HepG2 (cell line): ENCODE results near the gene SLC16A13. TPM values are rescaled to one million over a fixed set of nuclear protein-coding genes. Genes with fewer than 3 reads are reported as not detected.
"Not testable (repeated sequence)": the region's sequence is repeated elsewhere in the genome, so short reads cannot be mapped to it uniquely, and the experiment has no call there.

Experiments
- FOXA1 ChIP-seq, 2 experiments: fragments of 450-650 bp in 1 of 2; sonication (generic) in 1 of 2; formaldehyde crosslinking in 1 of 2; IDR thresholded peaks; 2 replicates each; pipeline versions ENCODE4 v1.4.0 to v1.6.1; 2016 to 2020; ENCODE audit warnings: missing genetic modification reagents in 1 of 2
- GATA4 ChIP-seq: sonication (generic); IDR thresholded peaks from 2 replicates; pipeline ENCODE4 v1.6.1; 2016; ENCODE audit warnings: antibody characterized with exemption, low read depth, borderline replicate concordance
- MAFK ChIP-seq, 2 experiments: IDR thresholded peaks in 1 of 2; conservative IDR thresholded peaks in 1 of 2; 2 replicates each; pipeline ENCODE4 v1.6.1; 2011; ENCODE audit warnings: improper control_type of control experiment in 2 of 2, low read length in 2 of 2
- POLR2G ChIP-seq: fragments of 200-400 bp; formaldehyde crosslinking; IDR thresholded peaks from 2 replicates; pipeline ENCODE4 v1.6.1; 2018; ENCODE audit warnings: mild to moderate bottlenecking, low read depth, low read length, moderate library complexity
- SAP130 ChIP-seq: IDR thresholded peaks from 2 replicates; pipeline ENCODE4 v1.6.1; 2016; ENCODE audit warnings: low read depth
- SIX4 ChIP-seq: sonication (generic); formaldehyde crosslinking; IDR thresholded peaks from 2 replicates; pipeline ENCODE4 v1.4.0; 2020; ENCODE audit warnings: missing genetic modification reagents
- SOX13 ChIP-seq, 3 experiments: fragments of 450-650 bp in 1 of 3; sonication (generic) in 1 of 3; formaldehyde crosslinking in 1 of 3; IDR thresholded peaks in 2 of 3; conservative IDR thresholded peaks in 1 of 3; 2 replicates each; pipeline versions ENCODE4 v1.5.0 to v1.6.1; 2016 to 2020; ENCODE audit warnings: antibody characterized with exemption in 1 of 3, mild to moderate bottlenecking in 1 of 3, missing compliant biosample characterization in 1 of 3, missing genetic modification reagents in 1 of 3, moderate library complexity in 1 of 3
- ZEB1 ChIP-seq: IDR thresholded peaks from 2 replicates; pipeline ENCODE4 v1.6.1; 2012; ENCODE audit warnings: mild to moderate bottlenecking, low read depth, inconsistent platforms; ENCODE audit not compliant: insufficient replicate concordance
- ZFP90 ChIP-seq: sonication (generic); formaldehyde crosslinking; IDR thresholded peaks from 2 replicates; pipeline ENCODE4 v1.8.0; 2022; ENCODE audit warnings: missing genetic modification reagents, mild to moderate bottlenecking, inconsistent platforms, borderline replicate concordance
- ZNF7 ChIP-seq: IDR thresholded peaks from 2 replicates; pipeline ENCODE4 v1.6.1; 2016; ENCODE audit warnings: missing biosample characterization, missing genetic modification reagents
- polyA plus RNA-seq, 8 experiments: library from polyadenylated mRNA; depleted of rRNA in 3 of 8; stranded (reverse) in 7 of 8; unstranded in 1 of 8; fragments of >200 nt; fragmentation: Illumina TruSeq in 4 of 8; extraction: Trizol in 4 of 8; gene quantifications; 2 replicates each; pipeline versions ENCODE4 v1.2.1 to v1.2.3, GENCODE V29; 2011 to 2016; ENCODE audit warnings: low read depth in 4 of 8, missing spikeins in 1 of 8, mixed read lengths in 1 of 8; ENCODE audit not compliant: insufficient read depth in 1 of 8
- total RNA-seq, 5 experiments: library from RNA; depleted of rRNA; stranded (reverse); fragments of >200 nt; fragmentation: Illumina TruSeq; extraction: Trizol; gene quantifications; 2 replicates each; pipeline ENCODE4 v1.2.3, GENCODE V29; 2016; ENCODE audit warnings: low read depth in 1 of 5
- TF ChIP-seq, protein P1 (sequence below): sonication (generic); formaldehyde crosslinking; IDR thresholded peaks from 2 replicates; pipeline ENCODE4 v1.4.0; 2020; ENCODE audit warnings: low read depth, missing genetic modification reagents
- TF ChIP-seq, protein P2 (sequence below): sonication (generic); formaldehyde crosslinking; IDR thresholded peaks from 2 replicates; pipeline ENCODE4 v1.5.0; 2020; ENCODE audit warnings: mild to moderate bottlenecking, missing genetic modification reagents, borderline replicate concordance
- TF ChIP-seq, protein P3 (sequence below): sonication (generic); formaldehyde crosslinking; IDR thresholded peaks from 2 replicates; pipeline ENCODE4 v1.4.0; 2020; ENCODE audit warnings: missing genetic modification reagents
- TF ChIP-seq, protein P4 (sequence below): sonication (generic); formaldehyde crosslinking; IDR thresholded peaks from 2 replicates; pipeline ENCODE4 v1.4.0; 2020; ENCODE audit warnings: missing genetic modification reagents
- TF ChIP-seq, protein P5 (sequence below): sonication (generic); formaldehyde crosslinking; conservative IDR thresholded peaks from 2 replicates; pipeline ENCODE4 v1.8.0; 2022; ENCODE audit warnings: mild to moderate bottlenecking, moderate library complexity, missing genetic modification reagents

The SLC16A13 gene
- total and polyA plus RNA-seq, 2 of the 13 experiments (the other 11 are each of a cell fraction or from before 2014, with no cell fraction given), result 2.2 to 3.0 TPM

DNA sequence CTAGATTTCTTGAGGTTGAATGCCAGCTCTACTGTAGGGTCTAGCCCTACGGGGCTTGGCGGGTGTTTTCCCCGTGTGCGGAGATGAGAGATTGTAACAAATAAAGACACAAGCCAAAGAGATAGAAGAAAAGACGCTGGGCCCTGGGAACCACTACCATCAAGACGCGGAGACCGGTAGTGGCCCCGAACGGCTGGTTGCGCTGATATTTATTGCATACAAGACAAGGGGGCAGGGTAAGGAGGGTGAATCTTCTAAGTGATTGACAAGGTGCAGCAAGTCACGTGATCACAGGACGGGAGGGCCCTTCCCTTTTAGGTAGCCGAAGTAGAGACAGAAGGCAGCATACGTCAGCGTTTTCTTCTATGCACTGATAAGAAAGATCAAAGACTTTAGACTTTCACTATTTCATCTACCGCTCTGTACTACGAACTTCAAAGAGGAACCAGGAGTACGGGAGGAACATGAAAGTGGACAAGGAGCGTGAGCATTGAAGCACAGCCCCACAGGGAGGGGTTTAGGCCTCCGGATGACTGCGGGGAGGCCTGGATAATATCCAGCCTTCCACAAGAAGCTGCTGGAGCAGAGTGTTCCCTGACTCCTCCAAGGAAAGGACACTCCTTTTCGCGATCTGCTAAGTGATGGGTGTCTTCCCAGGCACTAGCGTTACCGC lies 11.0 kb downstream of the SLC16A13 start (continued):
- TF ChIP-seq, protein P1, sequence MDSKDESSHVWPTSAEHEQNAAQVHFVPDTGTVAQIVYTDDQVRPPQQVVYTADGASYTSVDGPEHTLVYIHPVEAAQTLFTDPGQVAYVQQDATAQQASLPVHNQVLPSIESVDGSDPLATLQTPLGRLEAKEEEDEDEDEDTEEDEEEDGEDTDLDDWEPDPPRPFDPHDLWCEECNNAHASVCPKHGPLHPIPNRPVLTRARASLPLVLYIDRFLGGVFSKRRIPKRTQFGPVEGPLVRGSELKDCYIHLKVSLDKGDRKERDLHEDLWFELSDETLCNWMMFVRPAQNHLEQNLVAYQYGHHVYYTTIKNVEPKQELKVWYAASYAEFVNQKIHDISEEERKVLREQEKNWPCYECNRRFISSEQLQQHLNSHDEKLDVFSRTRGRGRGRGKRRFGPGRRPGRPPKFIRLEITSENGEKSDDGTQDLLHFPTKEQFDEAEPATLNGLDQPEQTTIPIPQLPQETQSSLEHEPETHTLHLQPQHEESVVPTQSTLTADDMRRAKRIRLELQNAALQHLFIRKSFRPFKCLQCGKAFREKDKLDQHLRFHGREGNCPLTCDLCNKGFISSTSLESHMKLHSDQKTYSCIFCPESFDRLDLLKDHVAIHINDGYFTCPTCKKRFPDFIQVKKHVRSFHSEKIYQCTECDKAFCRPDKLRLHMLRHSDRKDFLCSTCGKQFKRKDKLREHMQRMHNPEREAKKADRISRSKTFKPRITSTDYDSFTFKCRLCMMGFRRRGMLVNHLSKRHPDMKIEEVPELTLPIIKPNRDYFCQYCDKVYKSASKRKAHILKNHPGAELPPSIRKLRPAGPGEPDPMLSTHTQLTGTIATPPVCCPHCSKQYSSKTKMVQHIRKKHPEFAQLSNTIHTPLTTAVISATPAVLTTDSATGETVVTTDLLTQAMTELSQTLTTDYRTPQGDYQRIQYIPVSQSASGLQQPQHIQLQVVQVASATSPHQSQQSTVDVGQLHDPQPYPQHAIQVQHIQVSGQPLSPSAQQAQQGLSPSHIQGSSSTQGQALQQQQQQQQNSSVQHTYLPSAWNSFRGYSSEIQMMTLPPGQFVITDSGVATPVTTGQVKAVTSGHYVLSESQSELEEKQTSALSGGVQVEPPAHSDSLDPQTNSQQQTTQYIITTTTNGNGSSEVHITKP (CRISPR knock-in tag), result 0 out of 2 replicates have a peak, but pooled peaks have one; percentile 38
- TF ChIP-seq ZNF7 (CRISPR knock-in tag) (peak; percentile 89), GATA4 (peak; percentile 55; the same call in 1 of the 2 replicates), FOXA1 (CRISPR knock-in tag; IDR thresholded peaks at IDR 0.05) (peak; percentile 8; the same call in 1 of the 2 replicates), MAFK (conservative IDR thresholded peaks at IDR 0.05 in 1 of 2, IDR thresholded peaks at IDR 0.05 in 1 of 2; ENCODE audit: low read length in 2 of 2) (peak; percentile 91 to 92), POLR2G (peak; percentile 62), SAP130 (CRISPR knock-in tag) (peak; percentile 76), ZEB1 (peak; percentile 46), ZFP90 (CRISPR knock-in tag) (0 out of 2 replicates have a peak, but pooled peaks have one; percentile 34), SIX4 (CRISPR knock-in tag) (peak; percentile 51; the same call in 1 of the 2 replicates), SOX13 (CRISPR knock-in tag; conservative IDR thresholded peaks at IDR 0.05 in 1 of 2, IDR thresholded peaks at IDR 0.05 in 1 of 2) (peak in 1 of 2 experiments; percentile 82; a peak in 2 of 4 replicates)
- TF ChIP-seq, protein P2, sequence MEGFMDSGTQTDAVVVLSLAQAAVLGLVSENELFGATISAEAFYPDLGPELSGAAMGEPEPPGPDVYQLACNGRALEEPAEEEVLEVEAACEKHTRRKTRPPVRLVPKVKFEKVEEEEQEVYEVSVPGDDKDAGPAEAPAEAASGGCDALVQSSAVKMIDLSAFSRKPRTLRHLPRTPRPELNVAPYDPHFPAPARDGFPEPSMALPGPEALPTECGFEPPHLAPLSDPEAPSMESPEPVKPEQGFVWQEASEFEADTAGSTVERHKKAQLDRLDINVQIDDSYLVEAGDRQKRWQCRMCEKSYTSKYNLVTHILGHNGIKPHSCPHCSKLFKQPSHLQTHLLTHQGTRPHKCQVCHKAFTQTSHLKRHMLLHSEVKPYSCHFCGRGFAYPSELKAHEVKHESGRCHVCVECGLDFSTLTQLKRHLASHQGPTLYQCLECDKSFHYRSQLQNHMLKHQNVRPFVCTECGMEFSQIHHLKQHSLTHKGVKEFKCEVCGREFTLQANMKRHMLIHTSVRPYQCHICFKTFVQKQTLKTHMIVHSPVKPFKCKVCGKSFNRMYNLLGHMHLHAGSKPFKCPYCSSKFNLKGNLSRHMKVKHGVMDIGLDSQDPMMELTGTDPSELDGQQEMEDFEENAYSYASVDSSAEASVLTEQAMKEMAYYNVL (CRISPR knock-in tag), result peak; percentile 48; the same call in 1 of the 2 replicates
- not testable (repeated sequence) for TF ChIP-seq FOXA1, SOX13 (IDR thresholded peaks at IDR 0.05)
- TF ChIP-seq, protein P3, sequence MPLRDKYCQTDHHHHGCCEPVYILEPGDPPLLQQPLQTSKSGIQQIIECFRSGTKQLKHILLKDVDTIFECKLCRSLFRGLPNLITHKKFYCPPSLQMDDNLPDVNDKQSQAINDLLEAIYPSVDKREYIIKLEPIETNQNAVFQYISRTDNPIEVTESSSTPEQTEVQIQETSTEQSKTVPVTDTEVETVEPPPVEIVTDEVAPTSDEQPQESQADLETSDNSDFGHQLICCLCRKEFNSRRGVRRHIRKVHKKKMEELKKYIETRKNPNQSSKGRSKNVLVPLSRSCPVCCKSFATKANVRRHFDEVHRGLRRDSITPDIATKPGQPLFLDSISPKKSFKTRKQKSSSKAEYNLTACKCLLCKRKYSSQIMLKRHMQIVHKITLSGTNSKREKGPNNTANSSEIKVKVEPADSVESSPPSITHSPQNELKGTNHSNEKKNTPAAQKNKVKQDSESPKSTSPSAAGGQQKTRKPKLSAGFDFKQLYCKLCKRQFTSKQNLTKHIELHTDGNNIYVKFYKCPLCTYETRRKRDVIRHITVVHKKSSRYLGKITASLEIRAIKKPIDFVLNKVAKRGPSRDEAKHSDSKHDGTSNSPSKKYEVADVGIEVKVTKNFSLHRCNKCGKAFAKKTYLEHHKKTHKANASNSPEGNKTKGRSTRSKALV (CRISPR knock-in tag), result 0 out of 2 replicates have a peak, but pooled peaks have one; percentile 24
- TF ChIP-seq, protein P4, sequence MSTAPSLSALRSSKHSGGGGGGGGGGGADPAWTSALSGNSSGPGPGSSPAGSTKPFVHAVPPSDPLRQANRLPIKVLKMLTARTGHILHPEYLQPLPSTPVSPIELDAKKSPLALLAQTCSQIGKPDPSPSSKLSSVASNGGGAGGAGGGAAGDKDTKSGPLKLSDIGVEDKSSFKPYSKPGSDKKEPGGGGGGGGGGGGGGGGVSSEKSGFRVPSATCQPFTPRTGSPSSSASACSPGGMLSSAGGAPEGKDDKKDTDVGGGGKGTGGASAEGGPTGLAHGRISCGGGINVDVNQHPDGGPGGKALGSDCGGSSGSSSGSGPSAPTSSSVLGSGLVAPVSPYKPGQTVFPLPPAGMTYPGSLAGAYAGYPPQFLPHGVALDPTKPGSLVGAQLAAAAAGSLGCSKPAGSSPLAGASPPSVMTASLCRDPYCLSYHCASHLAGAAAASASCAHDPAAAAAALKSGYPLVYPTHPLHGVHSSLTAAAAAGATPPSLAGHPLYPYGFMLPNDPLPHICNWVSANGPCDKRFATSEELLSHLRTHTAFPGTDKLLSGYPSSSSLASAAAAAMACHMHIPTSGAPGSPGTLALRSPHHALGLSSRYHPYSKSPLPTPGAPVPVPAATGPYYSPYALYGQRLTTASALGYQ (CRISPR knock-in tag), result peak; percentile 91
- TF ChIP-seq, protein P5, sequence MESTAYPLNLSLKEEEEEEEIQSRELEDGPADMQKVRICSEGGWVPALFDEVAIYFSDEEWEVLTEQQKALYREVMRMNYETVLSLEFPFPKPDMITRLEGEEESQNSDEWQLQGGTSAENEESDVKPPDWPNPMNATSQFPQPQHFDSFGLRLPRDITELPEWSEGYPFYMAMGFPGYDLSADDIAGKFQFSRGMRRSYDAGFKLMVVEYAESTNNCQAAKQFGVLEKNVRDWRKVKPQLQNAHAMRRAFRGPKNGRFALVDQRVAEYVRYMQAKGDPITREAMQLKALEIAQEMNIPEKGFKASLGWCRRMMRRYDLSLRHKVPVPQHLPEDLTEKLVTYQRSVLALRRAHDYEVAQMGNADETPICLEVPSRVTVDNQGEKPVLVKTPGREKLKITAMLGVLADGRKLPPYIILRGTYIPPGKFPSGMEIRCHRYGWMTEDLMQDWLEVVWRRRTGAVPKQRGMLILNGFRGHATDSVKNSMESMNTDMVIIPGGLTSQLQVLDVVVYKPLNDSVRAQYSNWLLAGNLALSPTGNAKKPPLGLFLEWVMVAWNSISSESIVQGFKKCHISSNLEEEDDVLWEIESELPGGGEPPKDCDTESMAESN (CRISPR knock-in tag), result 0 out of 2 replicates have a peak, but pooled peaks have one; percentile 28
